GM12878 (cell line): ENCODE results near the gene MCF2L2. TPM values are rescaled to one million over a fixed set of nuclear protein-coding genes. Genes with fewer than 3 reads are reported as not detected.

Experiments
- ATAC-seq: fragments of 200-7000 bp; cut with Tn5 transposase; 3 replicates; pipeline ENCODE4 v1.9.1; 2020; ENCODE audit warnings: mild to moderate bottlenecking, moderate library complexity
- BruUV-seq: library from RNA; stranded (reverse); fragments of 400-500 nt; replicated peaks from 2 replicates; lab custom pipeline; 2021; lab: Mats Ljungman, UMichigan
- CTCF ChIA-PET: fragments of 300-600 bp; sonication (Branson Sonifier 250); formaldehyde crosslinking; extraction: SDS; loops from one replicate; lab custom pipeline; 2021; ENCODE audit warnings: inconsistent platforms; lab: Yijun Ruan, JAX
- POLR2A ChIA-PET: fragments of 350-600 bp; formaldehyde crosslinking; extraction: SDS; loops from one replicate; lab custom pipeline; 2021; ENCODE audit warnings: inconsistent platforms; lab: Charles Lee
- RAD21 ChIA-PET: fragments of 300-600 bp; sonication (Branson Sonifier 250); formaldehyde crosslinking; loops from one replicate; lab custom pipeline; 2023; ENCODE audit warnings: antibody characterized with exemption; ENCODE audit not compliant: unreplicated experiment; lab: Charles Lee
- SMC1A ChIA-PET: fragments of 300-600 bp; sonication (Branson Sonifier 250); formaldehyde crosslinking; loops from one replicate; lab custom pipeline; 2023; ENCODE audit not compliant: unreplicated experiment, uncharacterized antibody; lab: Charles Lee
- DNase-seq: peaks from one replicate; pipeline ENCODE4 v3.0.0-alpha.2; 2011; ENCODE audit warnings: low read depth, low spot score
- FAIRE-seq: peaks from 3 replicates; lab custom pipeline; 2011; peaks lifted over from hg19 to GRCh38; lab: Jason Lieb, UNC
- H2AFZ ChIP-seq: 2 replicates; pipeline ENCODE4 v1.6.0; 2011; ENCODE audit warnings: low read depth, low read length, control low read depth; ENCODE audit not compliant: control insufficient read depth
- H3K27ac ChIP-seq: 2 replicates; pipeline ENCODE4 v1.5.1; 2011; ENCODE audit warnings: control low read depth; ENCODE audit not compliant: control insufficient read depth, insufficient read depth
- H3K27me3 ChIP-seq, 2 experiments: replicated peaks in 1 of 2; 2 replicates each; pipeline versions ENCODE4 v1.6.0 to v1.6.1; 2011; ENCODE audit warnings: low read length in 1 of 2; ENCODE audit not compliant: control insufficient read depth in 2 of 2, insufficient read depth in 2 of 2
- H3K36me3 ChIP-seq, 2 experiments: 2 replicates each; pipeline ENCODE4 v1.5.1; 2011; ENCODE audit warnings: low read length in 1 of 2; ENCODE audit not compliant: control insufficient read depth in 2 of 2, insufficient read depth in 2 of 2
- H3K4me1 ChIP-seq: 2 replicates; pipeline ENCODE4 v1.6.1; 2011; ENCODE audit warnings: mild to moderate bottlenecking, low read length, moderate library complexity, mixed read lengths; ENCODE audit not compliant: control insufficient read depth, insufficient read depth
- H3K4me2 ChIP-seq: 2 replicates; pipeline ENCODE4 v1.6.0; 2011; ENCODE audit warnings: control low read depth; ENCODE audit not compliant: control insufficient read depth, insufficient read depth
- H3K4me3 ChIP-seq: fragments of 200-600 bp; sonication (generic); 2 replicates; pipeline ENCODE4 v1.5.1; 2016
- H3K79me2 ChIP-seq: 2 replicates; pipeline ENCODE4 v1.6.0; 2011; ENCODE audit warnings: low read length; ENCODE audit not compliant: control insufficient read depth, insufficient read depth
- H3K9ac ChIP-seq: 2 replicates; pipeline ENCODE4 v1.8.0; 2011; ENCODE audit warnings: low read length, control low read depth, mixed read lengths; ENCODE audit not compliant: control insufficient read depth, insufficient read depth
- H3K9me3 ChIP-seq: replicated peaks from 3 replicates; pipeline ENCODE4 v1.5.1; 2011; ENCODE audit warnings: mild to moderate bottlenecking, low read length; ENCODE audit not compliant: control insufficient read depth, insufficient read depth
- H4K20me1 ChIP-seq: 2 replicates; pipeline ENCODE4 v1.6.0; 2011; ENCODE audit not compliant: control insufficient read depth, insufficient read depth
- BCL11A ChIP-seq: IDR thresholded peaks from 2 replicates; pipeline ENCODE4 v1.6.1; 2011; ENCODE audit warnings: low read depth, low read length
- CEBPB ChIP-seq, 2 experiments: fragments of 150-350 bp in 1 of 2; IDR thresholded peaks; 2 replicates each; pipeline ENCODE4 v1.6.1; 2012 to 2014; ENCODE audit warnings: low read depth in 2 of 2, low read length in 2 of 2, borderline replicate concordance in 1 of 2, inconsistent platforms in 1 of 2
- HDAC2 ChIP-seq: fragments of 200-600 bp; sonication (generic); IDR thresholded peaks from 2 replicates; pipeline ENCODE4 v1.6.1; 2017
- ZNF622 ChIP-seq: fragments of 450-650 bp; IDR thresholded peaks from 2 replicates; pipeline ENCODE4 v1.6.1; 2017; ENCODE audit warnings: mild to moderate bottlenecking, inconsistent platforms
- WGBS: methylation state at CpG from one replicate; pipeline ENCODE4 v1.1.6; 2016; ENCODE audit warnings: low lambda C conversion rate; ENCODE audit not compliant: insufficient replicate concordance, insufficient coverage; ENCODE audit errors: missing lambda C conversion rate; 5-methylcytosine and 5-hydroxymethylcytosine counted together
- in situ Hi-C: fragments of 300-500 bp; cut with MboI; formaldehyde crosslinking; loops from 9 replicates; pipeline ENCODE4 v1.14.3; 2018; ENCODE audit warnings: mixed read lengths
- intact Hi-C: fragments of 100-400 bp; cut with micrococcal nuclease; formaldehyde crosslinking; loops from one replicate; pipeline ENCODE4 v1.14.2; 2022; ENCODE audit not compliant: unreplicated experiment
- polyA plus RNA-seq, 11 experiments: library from polyadenylated mRNA; depleted of rRNA in 4 of 11; unstranded in 6 of 11; stranded (reverse) in 5 of 11; fragments of >200 nt; fragmentation: Nextera tagmentation in 4 of 11; fragmentation: Illumina TruSeq in 1 of 11; extraction: Ambion mirVana in 4 of 11; extraction: Trizol in 1 of 11; gene quantifications; 1 replicate in 1 of 11; 2 replicates in 10 of 11; pipeline versions ENCODE4 v1.2.1 to v1.2.3, GENCODE V29; 2011 to 2016; ENCODE audit warnings: inconsistent platforms in 2 of 11, missing spikeins in 2 of 11, low read depth in 1 of 11
- total RNA-seq, 4 experiments: library from RNA; depleted of rRNA in 3 of 4; stranded (reverse); fragments of >200 nt in 3 of 4; fragmentation: Illumina TruSeq in 1 of 4; extraction: Trizol in 1 of 4; gene quantifications; 2 replicates each; pipeline versions ENCODE4 v1.2.1 to v1.2.3, GENCODE V29; 2013 to 2021
- TF ChIP-seq, protein P1 (sequence below): fragments of 450-650 bp; formaldehyde crosslinking; IDR thresholded peaks from 2 replicates; pipeline ENCODE4 v1.5.0; 2022; ENCODE audit warnings: mild to moderate bottlenecking, missing genetic modification characterization

Gene MCF2L2
- total and polyA plus RNA-seq, 10 of the 15 experiments (the other 5 are each of a cell fraction or from before 2014, with no cell fraction given), result 0.37 to 2.8 (median 1.4) TPM

DNA sequence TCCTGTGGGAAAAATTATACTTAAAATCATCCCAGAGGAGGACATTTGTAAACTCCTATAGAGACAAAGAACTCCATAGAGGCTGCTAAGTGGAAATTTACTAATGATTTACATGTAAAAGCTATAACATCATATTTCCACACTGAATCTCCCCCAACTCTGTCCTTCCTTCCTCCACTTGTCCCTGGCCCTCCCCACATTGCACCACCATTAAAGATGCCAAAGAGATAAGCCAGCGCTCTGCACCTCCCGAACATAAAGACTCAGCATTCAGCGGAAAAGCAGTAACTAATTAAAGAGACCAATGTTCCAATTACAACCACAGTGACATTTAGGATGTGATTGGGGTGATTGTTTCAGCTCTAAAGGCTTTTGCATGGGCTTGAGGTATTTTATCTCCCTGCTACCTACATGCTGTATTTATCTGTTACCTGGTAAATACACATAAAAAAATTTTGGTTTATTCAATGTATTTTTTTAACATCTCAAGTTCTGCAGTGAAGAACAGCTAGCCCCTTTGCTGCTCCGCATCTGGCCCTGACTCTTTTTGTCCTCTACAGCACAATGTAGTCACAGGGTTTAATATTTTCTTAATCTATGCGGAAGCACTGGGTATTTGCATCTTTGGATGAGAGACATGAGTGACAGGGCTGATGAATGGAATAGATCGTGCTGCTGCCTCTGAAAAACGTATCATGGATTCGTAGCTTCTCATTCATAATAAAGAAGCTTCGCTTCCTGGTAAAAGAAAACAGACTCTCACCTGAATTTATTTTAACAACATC is 210.7 kb downstream of the MCF2L2 start:
- Histone ChIP-seq H3K4me3 (no peak overlapping the region), H3K9me3 (no peaks in the 10 kb centered on the region), H3K9ac (no peak overlapping the region), H3K4me1 (no peaks in the 10 kb centered on the region), H2AFZ (no peak overlapping the region), H3K36me3 (no peaks in the 10 kb centered on the region), H3K27me3 (no peaks in the 10 kb centered on the region), H4K20me1 (no peaks in the 10 kb centered on the region), H3K27ac (no peak overlapping the region), H3K79me2 (no peaks in the 10 kb centered on the region), H3K4me2 (no peak overlapping the region)
- TF ChIP-seq, protein P1, sequence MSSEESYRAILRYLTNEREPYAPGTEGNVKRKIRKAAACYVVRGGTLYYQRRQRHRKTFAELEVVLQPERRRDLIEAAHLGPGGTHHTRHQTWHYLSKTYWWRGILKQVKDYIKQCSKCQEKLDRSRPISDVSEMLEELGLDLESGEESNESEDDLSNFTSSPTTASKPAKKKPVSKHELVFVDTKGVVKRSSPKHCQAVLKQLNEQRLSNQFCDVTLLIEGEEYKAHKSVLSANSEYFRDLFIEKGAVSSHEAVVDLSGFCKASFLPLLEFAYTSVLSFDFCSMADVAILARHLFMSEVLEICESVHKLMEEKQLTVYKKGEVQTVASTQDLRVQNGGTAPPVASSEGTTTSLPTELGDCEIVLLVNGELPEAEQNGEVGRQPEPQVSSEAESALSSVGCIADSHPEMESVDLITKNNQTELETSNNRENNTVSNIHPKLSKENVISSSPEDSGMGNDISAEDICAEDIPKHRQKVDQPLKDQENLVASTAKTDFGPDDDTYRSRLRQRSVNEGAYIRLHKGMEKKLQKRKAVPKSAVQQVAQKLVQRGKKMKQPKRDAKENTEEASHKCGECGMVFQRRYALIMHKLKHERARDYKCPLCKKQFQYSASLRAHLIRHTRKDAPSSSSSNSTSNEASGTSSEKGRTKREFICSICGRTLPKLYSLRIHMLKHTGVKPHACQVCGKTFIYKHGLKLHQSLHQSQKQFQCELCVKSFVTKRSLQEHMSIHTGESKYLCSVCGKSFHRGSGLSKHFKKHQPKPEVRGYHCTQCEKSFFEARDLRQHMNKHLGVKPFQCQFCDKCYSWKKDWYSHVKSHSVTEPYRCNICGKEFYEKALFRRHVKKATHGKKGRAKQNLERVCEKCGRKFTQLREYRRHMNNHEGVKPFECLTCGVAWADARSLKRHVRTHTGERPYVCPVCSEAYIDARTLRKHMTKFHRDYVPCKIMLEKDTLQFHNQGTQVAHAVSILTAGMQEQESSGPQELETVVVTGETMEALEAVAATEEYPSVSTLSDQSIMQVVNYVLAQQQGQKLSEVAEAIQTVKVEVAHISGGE (CRISPR knock-in tag), result no peak
- TF ChIP-seq CEBPB (IDR thresholded peaks at IDR 0.05; ENCODE audit: borderline replicate concordance in 1 of 2, low read depth in 2 of 2, low read length in 2 of 2) (no peak), ZNF622 (no peak), BCL11A (no peak), HDAC2 (no peak)
- in situ Hi-C loops (no loop called here), intact Hi-C loops (no loop called here)
- POLR2A ChIA-PET, result interaction anchor here (0.6 kb wide), 2 partner anchors 33 to 120 kb away, joined by 4 to 6 read pairs; no protein-coding TSS in a partner anchor
- FAIRE-seq, result no peak
- SMC1A ChIA-PET, result interaction anchor here (0.7 to 1.4 kb wide), 4 partner anchors 10 to 165 kb away, joined by 3 to 4 read pairs (median 4); no protein-coding TSS in a partner anchor
- WGBS, result 80% methylated on average over 9 of the region's 9 CpGs
- no peak for ATAC-seq
- RAD21 ChIA-PET, result interaction anchor here (0.9 kb wide), 1 partner anchor 32 kb away, joined by 4 read pairs; no protein-coding TSS in a partner anchor
- no peak for DNase-seq
- CTCF ChIA-PET, result interaction anchor here (1.0 to 1.2 kb wide), 2 partner anchors 29 to 164 kb away, joined by 3 read pairs; no protein-coding TSS in a partner anchor
- BruUV-seq, result no TSS peak
